Measurements from ENCODE around the gene PSMB2.

Gene PSMB2

GRCh38 chr1:35663434-35663833 lies 22.1 kb upstream of the PSMB2 start:
- Histone ChIP-seq H3K9me3 (ENCODE audit: control insufficient read depth, insufficient read depth, low read depth, low read length) (no peaks in the 10 kb centered on the region), H3K27ac (ENCODE audit: extremely low read depth, low read depth, low read length) (no peak overlapping the region), H3K4me1 (ENCODE audit: control insufficient read depth, insufficient read depth, low read length) (no peaks in the 10 kb centered on the region), H3K36me3 (ENCODE audit: control insufficient read depth in 2 of 2, insufficient read depth in 1 of 2, low read length in 2 of 2) (no peaks in the 10 kb centered on the region), H3K4me3 (ENCODE audit: low read depth, low read length) (no peak overlapping the region)
- ChIA-PET CTCF (no interaction called here), POLR2A (no interaction called here)
- no peak for TF ChIP-seq ZBTB1 (tag by site-specific recombination; IDR thresholded peaks at IDR 0.05)

DNA sequence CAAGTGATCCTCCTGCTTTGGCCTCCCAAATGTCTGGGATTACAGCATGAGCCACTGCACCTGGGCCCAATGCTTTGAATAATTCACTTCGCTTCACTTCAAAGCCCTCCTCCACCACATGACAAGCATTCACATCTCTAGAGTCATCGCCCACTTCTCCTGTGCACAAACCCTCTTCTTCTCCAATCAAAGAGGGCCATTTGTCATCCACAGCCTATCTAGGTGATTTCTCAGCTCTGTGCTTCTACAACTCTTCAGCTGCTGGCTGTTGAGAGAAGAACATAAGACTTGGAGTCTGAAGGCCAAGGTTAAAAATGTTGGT lies 20.1 kb upstream of the PSMB2 start:
- Histone ChIP-seq H3K4me3 (ENCODE audit: low read depth, low read length) (no peak overlapping the region), H3K4me1 (ENCODE audit: control insufficient read depth, insufficient read depth, low read length) (no peaks in the 10 kb centered on the region), H3K9me3 (ENCODE audit: control insufficient read depth, insufficient read depth, low read depth, low read length) (no peaks in the 10 kb centered on the region), H3K27ac (ENCODE audit: extremely low read depth, low read depth, low read length) (no peak overlapping the region), H3K36me3 (ENCODE audit: control insufficient read depth in 2 of 2, insufficient read depth in 1 of 2, low read length in 2 of 2) (no peaks in the 10 kb centered on the region)
- POLR2A ChIA-PET: no interaction called here
- CTCF ChIA-PET: interaction anchor here (0.6 kb wide), 1 partner anchor 9 kb away, joined by 3 read pairs; no protein-coding TSS in a partner anchor
- TF ChIP-seq ZNF558 (tag by site-specific recombination; IDR thresholded peaks at IDR 0.05): no peak
- no peak for TF ChIP-seq MYNN (tag by site-specific recombination; IDR thresholded peaks at IDR 0.05; ENCODE audit: borderline replicate concordance)
- TF ChIP-seq ZNF2 (tag by site-specific recombination; IDR thresholded peaks at IDR 0.05): no peak

DNA sequence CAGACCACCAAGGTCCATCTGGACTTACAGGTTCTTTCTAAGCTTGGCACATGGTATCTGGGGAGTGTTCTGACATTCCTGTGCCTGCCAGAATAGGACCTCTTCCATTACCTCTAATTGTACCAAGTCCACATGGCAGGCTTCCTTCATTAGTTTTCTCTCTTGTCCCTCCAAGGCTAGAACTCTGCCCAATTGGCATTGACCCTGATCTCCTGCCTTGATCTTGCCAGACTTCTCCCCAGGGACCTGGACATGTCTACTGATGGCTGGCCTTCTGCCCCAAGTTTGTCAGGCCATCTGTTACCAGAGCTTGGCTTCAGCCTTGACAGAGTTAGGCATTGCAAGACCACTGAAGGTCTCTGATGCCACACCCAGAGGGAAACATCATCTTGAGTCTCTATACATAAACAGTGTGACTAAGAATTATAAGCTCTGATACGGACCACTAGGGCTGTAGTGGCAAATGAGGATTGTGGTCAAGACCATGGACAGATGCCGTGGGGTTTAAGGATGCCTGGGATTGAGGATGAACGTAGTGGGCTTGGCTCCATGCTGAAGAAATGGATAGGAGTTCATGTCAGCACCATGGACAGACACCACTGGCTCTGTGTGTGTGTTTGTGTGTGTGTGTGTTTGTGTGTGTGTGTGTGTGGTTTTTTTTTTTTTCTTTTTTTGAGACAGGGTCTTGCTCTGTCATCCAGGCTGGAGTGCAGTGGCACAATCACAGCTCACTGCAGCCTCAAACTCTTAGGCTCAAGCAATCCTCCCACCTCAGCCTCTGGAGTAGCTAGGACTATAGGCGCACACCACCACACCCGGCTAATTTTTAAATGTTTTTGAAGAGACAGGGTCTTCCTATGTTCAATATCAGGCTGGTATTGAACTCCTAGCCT lies 19.5 kb upstream of the PSMB2 start:
- TF ChIP-seq ZNF366 (tag by site-specific recombination; conservative IDR thresholded peaks at IDR 0.05): no peak
- peak; percentile 99 for TF ChIP-seq REST (tag by site-specific recombination; IDR thresholded peaks at IDR 0.05)
- TF ChIP-seq, protein P1, sequence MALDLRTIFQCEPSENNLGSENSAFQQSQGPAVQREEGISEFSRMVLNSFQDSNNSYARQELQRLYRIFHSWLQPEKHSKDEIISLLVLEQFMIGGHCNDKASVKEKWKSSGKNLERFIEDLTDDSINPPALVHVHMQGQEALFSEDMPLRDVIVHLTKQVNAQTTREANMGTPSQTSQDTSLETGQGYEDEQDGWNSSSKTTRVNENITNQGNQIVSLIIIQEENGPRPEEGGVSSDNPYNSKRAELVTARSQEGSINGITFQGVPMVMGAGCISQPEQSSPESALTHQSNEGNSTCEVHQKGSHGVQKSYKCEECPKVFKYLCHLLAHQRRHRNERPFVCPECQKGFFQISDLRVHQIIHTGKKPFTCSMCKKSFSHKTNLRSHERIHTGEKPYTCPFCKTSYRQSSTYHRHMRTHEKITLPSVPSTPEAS (tag by site-specific recombination; IDR thresholded peaks at IDR 0.05): peak; percentile 62
- H3K36me3 ChIP-seq (ENCODE audit: control insufficient read depth in 2 of 2, insufficient read depth in 1 of 2, low read length in 2 of 2): no peaks in the 10 kb centered on the region
- no peak overlapping the region for H3K27ac ChIP-seq (ENCODE audit: extremely low read depth, low read depth, low read length)
- H3K4me3 ChIP-seq (ENCODE audit: low read depth, low read length): no peak overlapping the region
- no peaks in the 10 kb centered on the region for H3K4me1 ChIP-seq (ENCODE audit: control insufficient read depth, insufficient read depth, low read length)
- no peaks in the 10 kb centered on the region for H3K9me3 ChIP-seq (ENCODE audit: control insufficient read depth, insufficient read depth, low read depth, low read length)
- POLR2A ChIA-PET: no interaction called here
- CTCF ChIA-PET: interaction anchor here (0.6 kb wide), 1 partner anchor 10 kb away, joined by 3 read pairs; no protein-coding TSS in a partner anchor

DNA sequence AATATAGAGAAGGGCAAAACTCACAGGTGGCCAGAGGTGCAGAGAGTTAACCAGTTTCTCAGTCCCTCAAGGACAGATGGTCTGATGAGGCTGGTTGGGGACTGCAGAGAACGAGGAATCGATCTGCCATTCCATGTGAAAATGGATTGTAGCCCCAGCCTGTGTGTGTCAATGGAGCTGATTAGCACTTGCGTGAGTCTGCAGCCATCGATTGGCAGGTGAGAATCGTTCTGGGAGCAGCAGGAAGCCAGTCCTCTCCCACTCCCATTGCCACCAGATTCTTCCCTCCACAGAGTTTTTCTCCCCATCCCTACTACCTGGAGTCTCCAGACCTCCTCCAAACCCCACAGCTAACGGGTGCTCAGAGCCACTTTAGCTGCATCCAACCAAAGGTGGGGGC lies 18.3 kb upstream of the PSMB2 start:
- Histone ChIP-seq H3K4me3 (ENCODE audit: low read depth, low read length) (no peak overlapping the region), H3K9me3 (ENCODE audit: control insufficient read depth, insufficient read depth, low read depth, low read length) (no peaks in the 10 kb centered on the region), H3K36me3 (ENCODE audit: control insufficient read depth in 2 of 2, insufficient read depth in 1 of 2, low read length in 2 of 2) (no peaks in the 10 kb centered on the region), H3K27ac (ENCODE audit: extremely low read depth, low read depth, low read length) (no peak overlapping the region), H3K4me1 (ENCODE audit: control insufficient read depth, insufficient read depth, low read length) (no peaks in the 10 kb centered on the region)
- ChIA-PET POLR2A (no interaction called here), CTCF (no interaction called here)
- no peak for TF ChIP-seq OVOL3 (tag by site-specific recombination; IDR thresholded peaks at IDR 0.05)
- TF ChIP-seq, protein P2, sequence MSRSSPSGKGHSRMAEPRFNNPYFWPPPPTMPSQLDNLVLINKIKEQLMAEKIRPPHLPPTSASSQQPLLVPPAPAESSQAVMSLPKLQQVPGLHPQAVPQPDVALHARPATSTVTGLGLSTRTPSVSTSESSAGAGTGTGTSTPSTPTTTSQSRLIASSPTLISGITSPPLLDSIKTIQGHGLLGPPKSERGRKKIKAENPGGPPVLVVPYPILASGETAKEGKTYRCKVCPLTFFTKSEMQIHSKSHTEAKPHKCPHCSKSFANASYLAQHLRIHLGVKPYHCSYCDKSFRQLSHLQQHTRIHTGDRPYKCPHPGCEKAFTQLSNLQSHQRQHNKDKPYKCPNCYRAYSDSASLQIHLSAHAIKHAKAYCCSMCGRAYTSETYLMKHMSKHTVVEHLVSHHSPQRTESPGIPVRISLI (tag by site-specific recombination; IDR thresholded peaks at IDR 0.05): no peak
- no peak for TF ChIP-seq ZBTB7A (tag by site-specific recombination; IDR thresholded peaks at IDR 0.05; ENCODE audit: low read depth)
- TF ChIP-seq ZNF549 (tag by site-specific recombination; IDR thresholded peaks at IDR 0.05): no peak
- TF ChIP-seq ZNF785 (tag by site-specific recombination; IDR thresholded peaks at IDR 0.05): no peak
- no peak for TF ChIP-seq ZNF639 (tag by site-specific recombination; IDR thresholded peaks at IDR 0.05)
- TF ChIP-seq ZNF530 (tag by site-specific recombination; IDR thresholded peaks at IDR 0.05; ENCODE audit: low read depth): no peak
- TF ChIP-seq ZNF670 (tag by site-specific recombination; IDR thresholded peaks at IDR 0.05; ENCODE audit: low read depth): no peak
- no peak for TF ChIP-seq HIC1 (tag by site-specific recombination; IDR thresholded peaks at IDR 0.05)

All from HEK293 (cell line).